ENCODE measurements around the gene FAM184B.
"Not testable (repeated sequence)": the region's sequence is repeated elsewhere in the genome, so short reads cannot be mapped to it uniquely, and the experiment has no call there.

Gene FAM184B

DNA sequence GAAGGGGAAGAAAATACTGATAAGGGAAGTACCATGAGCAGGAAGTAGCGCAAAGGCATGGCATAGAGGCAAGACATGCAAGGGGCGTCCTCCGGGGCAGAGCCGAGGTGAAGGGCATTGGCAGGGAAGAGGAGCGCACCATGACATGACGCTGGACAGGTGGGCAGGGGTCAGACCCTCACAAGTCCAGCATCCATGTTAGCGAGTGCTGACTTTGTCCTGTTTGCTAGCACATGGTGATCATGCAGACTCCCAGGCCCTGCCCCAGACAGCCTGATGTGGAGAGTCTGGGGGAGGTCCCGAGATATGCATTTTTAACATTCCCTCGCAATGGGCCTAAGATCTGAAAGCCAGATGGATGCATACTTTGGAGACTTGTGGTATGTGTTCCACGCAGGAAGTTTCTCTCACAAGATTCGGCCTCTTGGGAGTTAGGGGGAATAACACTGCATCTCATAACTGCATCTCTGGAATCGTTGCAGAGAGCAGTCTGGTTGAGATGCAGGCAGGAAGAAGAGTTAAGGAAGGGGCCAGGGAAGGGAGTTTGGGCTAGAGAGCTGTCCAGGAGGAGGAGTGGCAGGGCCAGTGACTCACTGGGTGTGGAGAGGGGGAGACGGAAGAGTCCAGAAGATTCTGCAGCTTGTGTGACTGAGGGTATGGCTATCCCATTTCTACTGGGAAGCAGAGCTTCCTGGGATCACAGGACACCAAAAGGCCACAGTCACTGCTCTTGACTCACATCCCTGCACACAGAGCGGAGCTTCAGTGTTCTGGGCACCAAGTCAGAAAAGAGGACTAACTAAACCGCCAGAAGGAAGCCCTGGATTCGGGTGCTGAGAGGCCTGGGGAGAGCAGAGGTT lies 59.7 kb downstream of the FAM184B start:
- Histone ChIP-seq H3K4me1 (ENCODE audit: control insufficient read depth in 2 of 2, insufficient read depth in 2 of 2, low read length in 2 of 2) (no peaks in the 10 kb centered on the region), H3K27me3 (ENCODE audit: control insufficient read depth in 2 of 2, insufficient read depth in 2 of 2, low read length in 2 of 2) (no peaks in the 10 kb centered on the region), H3K36me3 (ENCODE audit: control insufficient read depth in 2 of 2, insufficient read depth in 2 of 2, low read length in 2 of 2) (no peaks in the 10 kb centered on the region), H3K27ac (ENCODE audit: low read depth in 2 of 2, low read length in 2 of 2) (no peak overlapping the region), H3K9me3 (ENCODE audit: control insufficient read depth in 2 of 2, low read length in 2 of 2) (no peaks in the 10 kb centered on the region), H3K9ac (ENCODE audit: low read depth in 1 of 2, low read length in 2 of 2) (no peak overlapping the region), H3K4me3 (ENCODE audit: low read length in 2 of 2) (no peak overlapping the region)

DNA sequence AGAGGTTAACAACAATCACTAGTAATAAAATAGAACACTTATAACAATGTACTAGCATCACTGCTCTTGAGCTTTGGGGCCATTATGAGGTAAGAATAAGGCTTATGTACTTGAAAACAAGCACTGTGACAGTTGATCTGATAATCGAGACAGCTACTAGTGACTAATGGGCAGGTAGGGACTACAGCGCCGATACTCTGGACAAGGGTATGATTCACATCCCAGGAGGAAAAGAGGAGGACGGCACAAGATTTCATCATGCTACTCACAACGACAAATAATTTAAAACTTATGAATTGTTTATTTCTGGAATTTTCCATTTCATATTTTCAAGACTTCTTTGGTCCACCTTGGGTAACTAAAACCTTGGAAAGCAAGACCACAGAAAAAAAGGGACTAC lies 62.3 kb downstream of the FAM184B start:
- H3K9ac ChIP-seq (ENCODE audit: low read depth in 1 of 2, low read length in 2 of 2), result no peak overlapping the region
- no peaks in the 10 kb centered on the region for H3K9me3 ChIP-seq (ENCODE audit: control insufficient read depth in 2 of 2, low read length in 2 of 2)
- no peaks in the 10 kb centered on the region for H3K27me3 ChIP-seq (ENCODE audit: control insufficient read depth in 2 of 2, insufficient read depth in 2 of 2, low read length in 2 of 2)
- H3K4me1 ChIP-seq (ENCODE audit: control insufficient read depth in 2 of 2, insufficient read depth in 2 of 2, low read length in 2 of 2), result no peaks in the 10 kb centered on the region
- H3K27ac ChIP-seq (ENCODE audit: low read depth in 2 of 2, low read length in 2 of 2), result no peak overlapping the region
- H3K36me3 ChIP-seq (ENCODE audit: control insufficient read depth in 2 of 2, insufficient read depth in 2 of 2, low read length in 2 of 2), result no peaks in the 10 kb centered on the region
- no peak overlapping the region for H3K4me3 ChIP-seq (ENCODE audit: low read length in 2 of 2)

DNA sequence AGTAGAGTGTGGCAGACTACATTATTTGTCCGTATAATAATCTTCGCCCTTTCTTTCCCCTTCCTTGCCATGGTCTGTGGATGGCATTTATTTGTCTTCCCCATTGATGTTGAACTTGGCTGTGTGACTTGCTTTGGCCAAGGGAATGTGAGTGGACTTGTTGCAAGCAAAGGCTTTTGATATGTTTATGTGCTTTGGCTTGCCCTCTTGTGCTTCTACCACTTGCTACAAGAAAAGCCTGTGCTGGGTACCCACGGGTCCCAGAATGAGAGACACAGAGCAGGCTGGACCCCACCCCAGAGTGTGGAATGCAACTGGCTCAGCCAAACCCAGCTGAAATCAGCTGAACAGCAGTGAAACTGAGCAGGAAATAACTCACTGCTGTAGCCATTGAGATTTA lies 63.0 kb downstream of the FAM184B start:
- no peaks in the 10 kb centered on the region for H3K4me1 ChIP-seq (ENCODE audit: control insufficient read depth in 2 of 2, insufficient read depth in 2 of 2, low read length in 2 of 2)
- no peaks in the 10 kb centered on the region for H3K36me3 ChIP-seq (ENCODE audit: control insufficient read depth in 2 of 2, insufficient read depth in 2 of 2, low read length in 2 of 2)
- no peak overlapping the region for H3K27ac ChIP-seq (ENCODE audit: low read depth in 2 of 2, low read length in 2 of 2)
- no peaks in the 10 kb centered on the region for H3K9me3 ChIP-seq (ENCODE audit: control insufficient read depth in 2 of 2, low read length in 2 of 2)
- H3K27me3 ChIP-seq (ENCODE audit: control insufficient read depth in 2 of 2, insufficient read depth in 2 of 2, low read length in 2 of 2), result no peaks in the 10 kb centered on the region
- no peak overlapping the region for H3K4me3 ChIP-seq (ENCODE audit: low read length in 2 of 2)
- H3K9ac ChIP-seq (ENCODE audit: low read depth in 1 of 2, low read length in 2 of 2), result no peak overlapping the region

DNA sequence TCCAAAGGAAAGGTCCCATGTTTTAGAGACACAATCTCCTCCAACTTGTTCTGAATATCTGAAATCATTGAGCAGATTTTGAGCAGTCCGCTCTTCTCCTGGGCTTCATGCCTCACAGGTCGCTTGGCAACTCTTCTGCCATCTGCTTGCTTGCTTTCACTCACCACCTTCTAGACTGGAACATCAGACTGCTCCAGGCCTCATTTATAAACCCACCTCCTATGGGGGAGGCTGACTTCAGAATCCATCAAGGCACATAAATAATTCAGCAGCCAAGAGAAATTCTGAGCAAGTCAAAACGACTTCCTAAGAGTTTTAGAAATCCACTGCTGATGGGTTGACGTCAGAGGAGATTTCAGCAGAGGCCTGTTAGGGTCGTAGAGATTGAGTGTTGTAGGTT lies 64.1 kb downstream of the FAM184B start:
- Histone ChIP-seq H3K4me1 (ENCODE audit: control insufficient read depth in 2 of 2, insufficient read depth in 2 of 2, low read length in 2 of 2) (no peaks in the 10 kb centered on the region), H3K27me3 (ENCODE audit: control insufficient read depth in 2 of 2, insufficient read depth in 2 of 2, low read length in 2 of 2) (no peaks in the 10 kb centered on the region), H3K4me3 (ENCODE audit: low read length in 2 of 2) (no peak overlapping the region), H3K36me3 (ENCODE audit: control insufficient read depth in 2 of 2, insufficient read depth in 2 of 2, low read length in 2 of 2) (no peaks in the 10 kb centered on the region), H3K9me3 (ENCODE audit: control insufficient read depth in 2 of 2, low read length in 2 of 2) (no peaks in the 10 kb centered on the region), H3K9ac (ENCODE audit: low read depth in 1 of 2, low read length in 2 of 2) (no peak overlapping the region), H3K27ac (ENCODE audit: low read depth in 2 of 2, low read length in 2 of 2) (no peak overlapping the region)

DNA sequence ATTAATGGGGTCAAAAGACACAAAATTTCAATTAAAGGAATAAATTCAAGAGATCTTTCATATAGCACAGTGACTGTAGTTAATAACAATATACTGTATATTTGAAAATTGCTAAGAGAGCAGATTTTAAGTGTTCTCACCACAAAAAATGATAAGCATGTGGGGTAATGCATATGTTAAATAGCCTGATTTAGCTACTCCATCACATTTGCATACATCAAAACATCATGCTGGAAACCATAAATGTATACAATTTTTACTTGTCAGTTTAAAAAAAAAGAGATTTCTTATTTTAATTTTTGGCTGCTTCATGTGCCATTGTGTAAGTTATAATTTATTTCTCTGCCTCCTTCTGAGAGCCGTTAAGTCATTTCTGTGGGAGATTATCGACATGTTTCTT lies 65.9 kb downstream of the FAM184B start:
- Histone ChIP-seq H3K4me3 (ENCODE audit: low read length in 2 of 2) (no peak overlapping the region), H3K4me1 (ENCODE audit: control insufficient read depth in 2 of 2, insufficient read depth in 2 of 2, low read length in 2 of 2) (no peaks in the 10 kb centered on the region), H3K27me3 (ENCODE audit: control insufficient read depth in 2 of 2, insufficient read depth in 2 of 2, low read length in 2 of 2) (no peaks in the 10 kb centered on the region), H3K9me3 (ENCODE audit: control insufficient read depth in 2 of 2, low read length in 2 of 2) (no peaks in the 10 kb centered on the region), H3K27ac (ENCODE audit: low read depth in 2 of 2, low read length in 2 of 2) (no peak overlapping the region), H3K36me3 (ENCODE audit: control insufficient read depth in 2 of 2, insufficient read depth in 2 of 2, low read length in 2 of 2) (no peaks in the 10 kb centered on the region), H3K9ac (ENCODE audit: low read depth in 1 of 2, low read length in 2 of 2) (no peak overlapping the region)

DNA sequence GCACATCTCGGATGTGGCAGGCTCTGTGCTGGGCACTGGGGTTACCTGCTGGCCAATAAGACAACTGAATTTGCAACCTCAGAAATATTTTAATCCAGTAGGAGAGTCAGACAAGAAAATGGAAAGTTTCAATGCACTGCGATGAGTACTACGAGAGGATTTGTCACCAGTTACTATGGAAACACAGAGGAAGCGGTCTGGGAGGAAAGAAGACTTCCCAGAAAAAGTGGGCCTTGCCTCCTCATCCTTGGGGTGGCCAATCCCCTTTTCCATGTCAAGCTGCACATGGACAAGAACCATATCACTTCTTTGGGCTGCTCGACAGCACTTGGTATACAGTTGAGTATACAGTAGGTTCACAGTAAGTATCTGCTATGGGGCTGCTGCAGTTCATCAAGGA lies 67.6 kb downstream of the FAM184B start:
- no peaks in the 10 kb centered on the region for H3K9me3 ChIP-seq (ENCODE audit: control insufficient read depth in 2 of 2, low read length in 2 of 2)
- no peaks in the 10 kb centered on the region for H3K4me1 ChIP-seq (ENCODE audit: control insufficient read depth in 2 of 2, insufficient read depth in 2 of 2, low read length in 2 of 2)
- no peak overlapping the region for H3K27ac ChIP-seq (ENCODE audit: low read depth in 2 of 2, low read length in 2 of 2)
- H3K9ac ChIP-seq (ENCODE audit: low read depth in 1 of 2, low read length in 2 of 2), result no peak overlapping the region
- no peaks in the 10 kb centered on the region for H3K36me3 ChIP-seq (ENCODE audit: control insufficient read depth in 2 of 2, insufficient read depth in 2 of 2, low read length in 2 of 2)
- H3K4me3 ChIP-seq (ENCODE audit: low read length in 2 of 2), result no peak overlapping the region
- H3K27me3 ChIP-seq (ENCODE audit: control insufficient read depth in 2 of 2, insufficient read depth in 2 of 2, low read length in 2 of 2), result peaks cover 0 to 1% of the 10 kb centered on the region in 2 donors

DNA sequence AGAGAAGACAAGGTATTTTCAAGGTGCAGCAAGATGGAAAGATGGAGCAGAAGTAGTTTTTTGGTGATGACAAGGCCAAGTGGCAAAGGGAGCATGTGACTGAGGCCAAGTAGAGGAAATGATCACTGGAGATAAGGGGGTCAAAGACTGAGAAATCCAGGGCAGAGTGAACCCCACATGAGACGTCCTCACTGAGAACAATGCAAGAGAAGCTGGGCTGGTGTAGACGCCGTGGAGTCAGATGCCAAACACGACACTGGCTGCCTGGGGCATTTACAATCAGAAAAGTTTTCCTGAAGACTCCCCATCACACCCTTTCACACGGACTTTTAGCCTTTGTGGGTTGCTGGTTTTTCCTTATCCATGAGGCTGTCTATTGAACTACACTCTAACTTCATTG lies 69.3 kb downstream of the FAM184B start:
- Histone ChIP-seq H3K9me3 (ENCODE audit: control insufficient read depth in 2 of 2, low read length in 2 of 2) (no peaks in the 10 kb centered on the region), H3K27ac (ENCODE audit: low read depth in 2 of 2, low read length in 2 of 2) (no peak overlapping the region), H3K36me3 (ENCODE audit: control insufficient read depth in 2 of 2, insufficient read depth in 2 of 2, low read length in 2 of 2) (no peaks in the 10 kb centered on the region), H3K4me3 (ENCODE audit: low read length in 2 of 2) (no peak overlapping the region), H3K27me3 (ENCODE audit: control insufficient read depth in 2 of 2, insufficient read depth in 2 of 2, low read length in 2 of 2) (peaks cover 0 to 1% of the 10 kb centered on the region in 2 donors), H3K4me1 (ENCODE audit: control insufficient read depth in 2 of 2, insufficient read depth in 2 of 2, low read length in 2 of 2) (no peaks in the 10 kb centered on the region), H3K9ac (ENCODE audit: low read depth in 1 of 2, low read length in 2 of 2) (no peak overlapping the region)

DNA sequence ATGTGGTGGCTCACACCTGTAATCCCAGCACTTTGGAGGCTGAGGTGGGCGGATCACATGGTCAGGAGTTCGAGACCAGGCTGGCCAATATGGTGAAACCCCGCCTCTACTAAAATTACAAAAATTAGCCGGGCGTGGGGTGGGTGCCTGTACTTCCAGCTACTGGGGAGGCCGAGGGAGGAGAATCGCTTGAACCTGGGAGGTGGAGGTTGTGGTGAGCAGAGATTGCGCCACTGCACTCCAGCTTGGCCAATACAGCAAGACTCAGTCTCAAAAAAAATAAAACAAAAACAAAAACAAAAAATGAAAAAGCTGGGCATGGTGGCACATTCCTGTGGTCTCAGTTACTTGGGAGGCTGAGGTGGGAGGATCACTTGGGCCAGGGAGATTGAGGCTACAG lies 70.2 kb downstream of the FAM184B start:
- not testable (repeated sequence) for H3K27me3 ChIP-seq (ENCODE audit: control insufficient read depth in 2 of 2, insufficient read depth in 2 of 2, low read length in 2 of 2); H3K9me3 ChIP-seq (ENCODE audit: control insufficient read depth in 2 of 2, low read length in 2 of 2); H3K4me3 ChIP-seq (ENCODE audit: low read length in 2 of 2); H3K36me3 ChIP-seq (ENCODE audit: control insufficient read depth in 2 of 2, insufficient read depth in 2 of 2, low read length in 2 of 2); H3K4me1 ChIP-seq (ENCODE audit: control insufficient read depth in 2 of 2, insufficient read depth in 2 of 2, low read length in 2 of 2); H3K27ac ChIP-seq (ENCODE audit: low read depth in 2 of 2, low read length in 2 of 2); H3K9ac ChIP-seq (ENCODE audit: low read depth in 1 of 2, low read length in 2 of 2)

DNA sequence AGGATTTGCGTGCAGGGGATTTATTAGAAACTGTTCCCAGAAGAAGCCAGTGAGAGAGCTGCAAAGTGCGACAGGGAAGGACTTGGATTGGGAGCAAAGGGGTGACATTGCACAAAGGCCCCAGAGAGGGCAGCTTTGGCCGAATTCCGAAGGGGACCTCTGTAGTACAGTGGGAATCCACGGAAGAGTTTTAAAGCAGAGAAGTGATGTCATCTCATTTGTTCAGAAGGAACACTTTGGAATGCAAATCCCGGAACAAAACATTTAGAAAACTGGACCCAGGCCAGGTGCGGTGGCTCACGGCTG lies 71.7 kb downstream of the FAM184B start:
- Histone ChIP-seq H3K4me3 (ENCODE audit: low read length in 2 of 2) (no peak overlapping the region), H3K27ac (ENCODE audit: low read depth in 2 of 2, low read length in 2 of 2) (no peak overlapping the region), H3K27me3 (ENCODE audit: control insufficient read depth in 2 of 2, insufficient read depth in 2 of 2, low read length in 2 of 2) (peaks cover 0 to 1% of the 10 kb centered on the region in 2 donors), H3K4me1 (ENCODE audit: control insufficient read depth in 2 of 2, insufficient read depth in 2 of 2, low read length in 2 of 2) (peaks cover 3 to 11% of the 10 kb centered on the region in 2 donors), H3K9ac (ENCODE audit: low read depth in 1 of 2, low read length in 2 of 2) (no peak overlapping the region), H3K9me3 (ENCODE audit: control insufficient read depth in 2 of 2, low read length in 2 of 2) (no peaks in the 10 kb centered on the region), H3K36me3 (ENCODE audit: control insufficient read depth in 2 of 2, insufficient read depth in 2 of 2, low read length in 2 of 2) (no peaks in the 10 kb centered on the region)

DNA sequence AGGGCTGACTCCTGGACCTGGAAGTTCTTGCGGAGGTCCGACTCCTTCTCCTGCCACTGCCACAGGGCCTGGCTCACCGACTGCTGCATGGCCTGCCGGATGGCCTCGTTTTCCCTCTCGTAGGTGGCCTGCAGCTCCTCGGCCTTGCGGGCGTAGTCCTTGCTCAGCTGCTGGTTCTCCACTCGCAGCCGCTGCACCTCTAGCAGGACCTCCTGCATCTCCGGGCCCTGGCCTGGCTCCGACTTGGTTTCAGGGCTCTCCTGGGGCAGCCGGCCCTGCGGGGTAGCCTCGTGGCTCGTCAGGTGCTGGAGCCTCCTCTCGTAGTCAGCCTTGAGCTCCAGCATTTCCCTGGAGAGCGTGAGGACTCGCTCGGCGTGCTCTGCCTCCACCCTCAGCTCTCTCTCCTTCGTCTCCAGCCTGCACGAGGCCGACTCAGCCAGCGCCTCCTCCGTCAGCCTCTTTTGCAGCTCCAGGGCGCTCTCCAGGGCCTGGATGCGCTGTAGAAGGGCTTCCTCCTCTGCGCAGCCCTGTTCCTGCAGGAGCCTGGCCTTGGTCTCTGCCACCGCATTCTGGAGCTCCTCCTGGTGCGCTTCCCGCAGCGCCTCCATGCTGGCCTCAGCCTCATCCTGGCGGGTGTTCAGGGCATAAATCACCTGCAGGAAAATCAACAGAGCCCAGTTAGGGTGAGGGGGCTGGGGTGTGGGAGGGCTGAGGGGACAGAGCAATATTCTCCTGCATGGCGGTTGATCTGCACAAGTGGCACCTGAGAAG lies 72.2 kb downstream of the FAM184B start:
- H3K9ac ChIP-seq (ENCODE audit: low read depth in 1 of 2, low read length in 2 of 2), result no peak overlapping the region
- H3K4me1 ChIP-seq (ENCODE audit: control insufficient read depth in 2 of 2, insufficient read depth in 2 of 2, low read length in 2 of 2), result peaks cover 8 to 17% of the 10 kb centered on the region in 2 donors
- no peak overlapping the region for H3K4me3 ChIP-seq (ENCODE audit: low read length in 2 of 2)
- no peaks in the 10 kb centered on the region for H3K36me3 ChIP-seq (ENCODE audit: control insufficient read depth in 2 of 2, insufficient read depth in 2 of 2, low read length in 2 of 2)
- no peak overlapping the region for H3K27ac ChIP-seq (ENCODE audit: low read depth in 2 of 2, low read length in 2 of 2)
- H3K27me3 ChIP-seq (ENCODE audit: control insufficient read depth in 2 of 2, insufficient read depth in 2 of 2, low read length in 2 of 2), result peaks cover 0 to 1% of the 10 kb centered on the region in 2 donors
- no peaks in the 10 kb centered on the region for H3K9me3 ChIP-seq (ENCODE audit: control insufficient read depth in 2 of 2, low read length in 2 of 2)

Data from mucosa of rectum (tissue), 2 donors.